B cell (primary cell): ENCODE data around the gene ZNF804A. TPM values are rescaled to one million over a fixed set of nuclear protein-coding genes. Genes with fewer than 3 reads are reported as not detected.

Source experiments
- ATAC-seq: fragments of 200-7000 bp; cut with Tn5 transposase; one replicate; pipeline ENCODE4 v1.10.0; 2021; ENCODE audit warnings: low read depth, mild to moderate bottlenecking, moderate number of reproducible peaks, moderate library complexity
- CTCF ChIA-PET: fragments of 350-600 bp; sonication (Branson Sonifier 250); formaldehyde crosslinking; loops from one replicate; lab custom pipeline; 2021; ENCODE audit warnings: antibody characterized with exemption, inconsistent platforms; lab: Charles Lee
- POLR2A ChIA-PET: fragments of 350-600 bp; sonication (Branson Sonifier 250); formaldehyde crosslinking; loops from one replicate; lab custom pipeline; 2021; ENCODE audit warnings: antibody characterized with exemption; lab: Charles Lee
- DNase-seq: peaks from one replicate; pipeline ENCODE4 v3.0.0; 2013
- H2AFZ ChIP-seq: 2 replicates; pipeline ENCODE4 v1.6.1; 2012; ENCODE audit warnings: mild to moderate bottlenecking, low read depth, low read length; ENCODE audit not compliant: insufficient read depth, poor library complexity, severe bottlenecking
- H3K27ac ChIP-seq, 2 donors: 1 replicate in 1 of 2; 2 replicates in 1 of 2; pipeline ENCODE4 v1.5.1; 2012 to 2013; ENCODE audit warnings: low read length in 2 of 2, mild to moderate bottlenecking in 2 of 2, moderate library complexity in 1 of 2
- H3K27me3 ChIP-seq, 4 experiments: fragments of 200-600 bp in 1 of 4; sonication (generic) in 1 of 4; replicated peaks in 1 of 4; 1 replicate in 2 of 4; 2 replicates in 2 of 4; pipeline versions ENCODE4 v1.6.1 to v1.7.0; 2013 to 2016; ENCODE audit warnings: low read length in 3 of 4, mild to moderate bottlenecking in 2 of 4, mixed read lengths in 1 of 4, moderate library complexity in 1 of 4; ENCODE audit not compliant: insufficient read depth in 4 of 4, control insufficient read depth in 3 of 4; ENCODE audit errors: control extremely low read depth in 1 of 4
- H3K36me3 ChIP-seq, 2 experiments: replicated peaks in 1 of 2; 1 replicate in 1 of 2; 2 replicates in 1 of 2; pipeline versions ENCODE4 v1.6.1 to v1.7.1; 2013; ENCODE audit warnings: low read length in 1 of 2; ENCODE audit not compliant: insufficient read depth in 2 of 2, control insufficient read depth in 1 of 2; ENCODE audit errors: control extremely low read depth in 1 of 2, extremely low read depth in 1 of 2
- H3K4me1 ChIP-seq, 2 donors: fragments of 200-600 bp in 1 of 2; sonication (generic) in 1 of 2; 1 replicate in 1 of 2; 2 replicates in 1 of 2; pipeline versions ENCODE4 v1.5.1 to v1.6.1; 2013 to 2017; ENCODE audit warnings: low read length in 2 of 2; ENCODE audit not compliant: control insufficient read depth in 2 of 2, insufficient read depth in 2 of 2
- H3K4me2 ChIP-seq: replicated peaks from 2 replicates; pipeline ENCODE3; 2012; ENCODE audit warnings: mild to moderate bottlenecking, low read depth, low read length; ENCODE audit not compliant: poor library complexity, severe bottlenecking
- H3K4me3 ChIP-seq, 5 experiments: fragments of 200-600 bp in 1 of 5; sonication (generic) in 1 of 5; 1 replicate in 3 of 5; 2 replicates in 2 of 5; pipeline versions ENCODE4 v1.5.1 to v1.7.0; 2011 to 2016; ENCODE audit warnings: low read length in 4 of 5, mild to moderate bottlenecking in 4 of 5, low read depth in 2 of 5, control low read depth in 1 of 5, moderate library complexity in 1 of 5; ENCODE audit not compliant: insufficient read depth in 1 of 5; ENCODE audit errors: control extremely low read depth in 1 of 5, extremely low read depth in 1 of 5
- H3K79me2 ChIP-seq: fragments of 200-600 bp; sonication (generic); one replicate; pipeline ENCODE4 v1.6.0; 2016; ENCODE audit warnings: low read length; ENCODE audit not compliant: control insufficient read depth, insufficient read depth
- H3K9ac ChIP-seq: fragments of 200-600 bp; sonication (generic); 2 replicates; pipeline ENCODE4 v1.6.1; 2017; ENCODE audit warnings: mild to moderate bottlenecking, low read length, moderate library complexity
- H3K9me3 ChIP-seq, 3 donors: one replicate each; pipeline versions ENCODE4 v1.6.1 to v1.7.1; 2013; ENCODE audit warnings: low read length in 2 of 3; ENCODE audit not compliant: control insufficient read depth in 2 of 3, insufficient read depth in 1 of 3; ENCODE audit errors: control extremely low read depth in 1 of 3
- H4K20me1 ChIP-seq: 2 replicates; pipeline ENCODE4 v1.6.0; 2012; ENCODE audit warnings: mild to moderate bottlenecking, low read length; ENCODE audit not compliant: insufficient read depth, control insufficient read depth, poor library complexity, severe bottlenecking
- H3K27ac Mint-ChIP-seq: one replicate; pipeline ENCODE4 v1.8.0; 2021; ENCODE audit warnings: mixed read lengths
- H3K27me3 Mint-ChIP-seq: one replicate; pipeline ENCODE4 v1.8.0; 2021; ENCODE audit warnings: mixed read lengths
- H3K4me1 Mint-ChIP-seq: one replicate; pipeline ENCODE4 v1.8.0; 2021; ENCODE audit warnings: mixed read lengths
- H3K4me3 Mint-ChIP-seq: one replicate; pipeline ENCODE4 v1.8.0; 2021; ENCODE audit warnings: mixed read lengths
- H3K9me3 Mint-ChIP-seq: one replicate; pipeline ENCODE4 v1.8.0; 2022; ENCODE audit warnings: mixed read lengths; ENCODE audit not compliant: insufficient read depth
- CTCF ChIP-seq: fragments of 200-600 bp; IDR thresholded peaks from one replicate; pipeline ENCODE4 v1.8.0; 2022; ENCODE audit warnings: antibody characterized with exemption, mild to moderate bottlenecking
- EZH2 ChIP-seq: IDR thresholded peaks from 2 replicates; pipeline ENCODE4 v1.6.1; 2012; ENCODE audit warnings: borderline replicate concordance, low read depth, mild to moderate bottlenecking, moderate library complexity, low read length; ENCODE audit not compliant: insufficient read depth, poor library complexity, severe bottlenecking
- WGBS: methylation state at CpG from one replicate; pipeline ENCODE4 v1.1.5; 2013; ENCODE audit warnings: missing lambda C conversion rate; ENCODE audit not compliant: insufficient coverage; 5-methylcytosine and 5-hydroxymethylcytosine counted together
- intact Hi-C: fragments of 100-400 bp; cut with micrococcal nuclease; formaldehyde crosslinking; loops from one replicate; pipeline ENCODE4 v1.10.0; 2022
- polyA plus RNA-seq: library from polyadenylated mRNA; depleted of rRNA; stranded (reverse); fragments of >200 nt; gene quantifications from 2 replicates; pipeline ENCODE4 v1.2.3, GENCODE V29; 2012
- total RNA-seq, 2 donors: library from RNA; stranded (reverse); fragments of 120-200 nt in 1 of 2; gene quantifications; 1 replicate in 1 of 2; 2 replicates in 1 of 2; pipeline versions ENCODE4 v1.2.3 to v1.2.4, GENCODE V29; 2013 to 2022

The ZNF804A gene
- total and polyA plus RNA-seq, 2 donors (not counting 1 experiment from before 2014, with no cell fraction given) = 1.2 to 2.4 TPM

DNA sequence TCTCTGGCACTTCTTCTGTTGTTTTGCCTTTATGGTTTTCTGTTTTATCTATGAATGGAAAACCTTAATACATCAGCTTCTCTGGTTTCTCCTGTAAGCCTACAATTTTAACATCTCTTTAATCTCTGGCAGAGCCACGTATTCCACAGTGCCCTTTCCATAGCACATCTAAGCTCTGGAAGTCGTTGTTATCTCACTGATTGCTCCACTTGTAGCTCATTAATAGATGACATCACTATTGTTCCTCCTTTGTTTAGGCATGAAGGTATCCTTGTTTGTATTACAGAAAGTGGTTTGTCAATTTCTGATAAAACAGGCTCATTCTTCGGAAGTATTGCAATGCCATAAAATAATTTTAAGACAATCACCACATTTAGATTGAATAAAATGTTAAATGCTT is 185.2 kb downstream of the ZNF804A start:
- Mint-ChIP-seq H3K27me3 (no peaks in the 10 kb centered on the region), H3K27ac (no peak overlapping the region), H3K4me1 (peaks cover 2% of the 10 kb centered on the region), H3K9me3 (peaks cover 6% of the 10 kb centered on the region), H3K4me3 (no peak overlapping the region)
- H3K4me3 ChIP-seq = no peak overlapping the region
- no peaks in the 10 kb centered on the region for H3K79me2 ChIP-seq
- H3K27ac ChIP-seq = no peak overlapping the region
- DNase-seq = no peak
- no peak overlapping the region for H3K9ac ChIP-seq
- H3K4me1 ChIP-seq = no peaks in the 10 kb centered on the region
- WGBS = 100% methylated on average over 1 of the region's 3 CpGs
- H3K9me3 ChIP-seq = no peaks in the 10 kb centered on the region
- no peaks in the 10 kb centered on the region for H3K27me3 ChIP-seq
- ChIA-PET CTCF (no interaction called here), POLR2A (no interaction called here)
- intact Hi-C loops = no loop called here
- no peak for ATAC-seq
- TF ChIP-seq EZH2 = no peak
- no peak for TF ChIP-seq CTCF
- H2AFZ ChIP-seq = no peak overlapping the region
- H3K4me2 ChIP-seq = no peak overlapping the region
- H3K36me3 ChIP-seq = no peaks in the 10 kb centered on the region
- no peaks in the 10 kb centered on the region for H4K20me1 ChIP-seq

- CTCF ChIA-PET = no interaction called here
- Mint-ChIP-seq H3K27me3 (no peaks in the 10 kb centered on the region), H3K4me3 (no peak overlapping the region), H3K9me3 (peaks cover 2% of the 10 kb centered on the region), H3K4me1 (peaks cover 4% of the 10 kb centered on the region), H3K27ac (no peak overlapping the region)
- no peak for TF ChIP-seq EZH2
- TF ChIP-seq CTCF = no peak
- no peak overlapping the region for H3K9ac ChIP-seq
- no peaks in the 10 kb centered on the region for H3K9me3 ChIP-seq
- H3K27me3 ChIP-seq = no peaks in the 10 kb centered on the region
- no peak overlapping the region for H3K27ac ChIP-seq
- H3K36me3 ChIP-seq = no peaks in the 10 kb centered on the region
- H3K4me1 ChIP-seq = no peaks in the 10 kb centered on the region
- no peak overlapping the region for H3K4me3 ChIP-seq
- intact Hi-C loops = no loop called here
- H3K79me2 ChIP-seq = no peaks in the 10 kb centered on the region
- DNase-seq (no peak), ATAC-seq (no peak)
- H3K4me2 ChIP-seq = no peak overlapping the region
- H2AFZ ChIP-seq = no peak overlapping the region
- WGBS = no CpG with 5 or more reads among the region's 1 CpG
- H4K20me1 ChIP-seq = no peaks in the 10 kb centered on the region
- POLR2A ChIA-PET = no interaction called here
These were observed 194.8 kb downstream of the ZNF804A start for GRCh38 chr2:184793176-184793575.
